Ovary (tissue), 10 donors: Measurements from ENCODE around the gene MCF2L. TPM values are rescaled to one million over a fixed set of nuclear protein-coding genes. Genes with fewer than 3 reads are reported as not detected.
A peak's percentile ranks its signal among the peaks of the same experiment; 100 is the strongest.

ENCODE experiments used
- DNase-seq, 5 donors: peaks; one replicate each; pipeline ENCODE4 v3.0.0-alpha.2; 2019 to 2020
- H3K27ac ChIP-seq, 2 donors: fragments of 200-600 bp; one replicate each; pipeline versions ENCODE4 v1.5.1 to v1.8.0; 2019 to 2022
- H3K27me3 ChIP-seq: fragments of 200-600 bp; one replicate; pipeline ENCODE4 v1.8.0; 2022
- H3K36me3 ChIP-seq: fragments of 200-600 bp; sonication (generic); one replicate; pipeline ENCODE4 v1.5.1; 2019
- H3K4me1 ChIP-seq: one replicate; pipeline ENCODE4 v1.8.1; 2013; ENCODE audit warnings: mild to moderate bottlenecking, moderate library complexity; ENCODE audit not compliant: insufficient read depth
- H3K4me3 ChIP-seq: fragments of 200-600 bp; sonication (generic); one replicate; pipeline ENCODE4 v1.5.1; 2017
- H3K9me3 ChIP-seq, 2 donors: fragments of 200-600 bp in 1 of 2; sonication (generic) in 1 of 2; one replicate each; pipeline versions ENCODE4 v1.5.1 to v1.8.1; 2013 to 2019; ENCODE audit warnings: mild to moderate bottlenecking in 1 of 2, moderate library complexity in 1 of 2
- CTCF ChIP-seq, 3 donors: fragments of 450-650 bp in 2 of 3; fragments of 200-600 bp in 1 of 3; IDR thresholded peaks; one replicate each; pipeline versions ENCODE4 v1.5.1 to v1.8.0; 2016 to 2022; ENCODE audit warnings: antibody characterized with exemption in 3 of 3, mild to moderate bottlenecking in 1 of 3
- EP300 ChIP-seq: sonication (generic); formaldehyde crosslinking; IDR thresholded peaks from one replicate; pipeline ENCODE4 v1.6.1; 2017; ENCODE audit warnings: antibody characterized with exemption
- POLR2A ChIP-seq: fragments of 450-650 bp; IDR thresholded peaks from one replicate; pipeline ENCODE4 v1.6.1; 2017; ENCODE audit warnings: antibody characterized with exemption, mild to moderate bottlenecking, moderate library complexity
- whole genome bisulfite sequencing, 3 donors: extraction: QIAGEN DNeasy Blood & Tissue Kit in 1 of 3; methylation state at CpG; one replicate each; pipeline versions ENCODE4 v1.1.5 to v1.1.7; 2013 to 2017; 5-methylcytosine and 5-hydroxymethylcytosine counted together
- intact Hi-C, 4 donors: fragments of 100-400 bp; cut with DNase I; formaldehyde crosslinking; loops; one replicate each; pipeline versions ENCODE4 v1.11.0 to v1.15.1; 2022 to 2023
- long read RNA-seq, 3 donors: library from polyadenylated mRNA in 2 of 3; unstranded in 2 of 3; transcript quantifications; one replicate each; pipeline ENCODE4 v2.0.0 and lab custom pipeline, GENCODE V29; 2021 to 2026
- polyA plus RNA-seq, 2 donors: library from polyadenylated mRNA; stranded (reverse); fragments of 200-250 nt in 1 of 2; fragments of 350-450 nt in 1 of 2; fragmentation: Illumina TruSeq in 1 of 2; extraction: RNeasy Lipid Tissue Mini Kit (QIAGEN cat#74804) in 1 of 2; gene quantifications; one replicate each; pipeline ENCODE4 v1.2.3, GENCODE V29; 2013 to 2014
- total RNA-seq, 7 donors: library from RNA; depleted of rRNA in 2 of 7; stranded (reverse); fragments of >200 nt in 2 of 7; fragmentation: NEBNext Ultra II Directional in 3 of 7; extraction: Animal tissue kit (Norgen Biotek cat#: 25700) in 3 of 7; gene quantifications; one replicate each; pipeline versions ENCODE4 v1.1.0 to v1.2.4, GENCODE V29; 2016 to 2023
- donor health status: DM: no; HTN: no; CAD: no; lungs with moderate emphysema.
- donor health status: DM: no; HTN: no; CAD: no.
- donor health status: Bipolar disorder and iron deficiency.
- donor health status: DM: yes; HTN: yes; CAD: no.
- donor health status: DM: no; HTN: no; CAD: no.
- donor health status: DM: yes; HTN: yes; CAD: no.

The MCF2L gene
- 10 to 100 TPM in 3 of 7 donors, 1 to 10 TPM in 4; 6.7 to 22.2 (median 8.7) TPM for total RNA-seq
- polyA plus RNA-seq, result 10 to 100 TPM in 1 of 2 donors, 1 to 10 TPM in 1; 5.6 to 10.8 TPM
- long read RNA-seq, donor 1, partial matches to known transcripts, result 2 of 4 reads
- long read RNA-seq, donor 1, other reads (novel, unspliced or antisense), result 2 of 4 reads
- long read RNA-seq, donor 2, partial matches to known transcripts, result 0 of 1 reads
- long read RNA-seq, donor 2, other reads (novel, unspliced or antisense), result 0 of 1 reads
- long read RNA-seq, donor 3, partial matches to known transcripts, result 1 of 6 reads
- long read RNA-seq, donor 3, other reads (novel, unspliced or antisense), result 5 of 6 reads

GRCh38 chr13:112968910-112969691 is at the start of gene MCF2L:
Gene MCF2L, plus strand, starts transcription at chr13:112969214. Its CDS starts 166 bp downstream, at chr13:112969380.
- Histone ChIP-seq H3K36me3 (no peaks in the 10 kb centered on the region), H3K4me3 (peak within 1 kb of the TSS; percentile 46), H3K27me3 (no peaks in the 10 kb centered on the region), H3K4me1 (peaks cover 3% of the 10 kb centered on the region), H3K9me3 (no peaks in the 10 kb centered on the region), H3K27ac (peak within 1 kb of the TSS in 1 of 2 donors; percentile 15)
- DNase-seq, result peak; percentile 56 to 84 (median 73)
- TF ChIP-seq EP300 (no peak), CTCF (IDR thresholded peaks at IDR 0.05) (peak in 2 of 3 donors; percentile 24 to 32), POLR2A (no peak)
- 0 to 1% (median 1%) methylated on average over 24 to 69 of the region's 69 CpGs for WGBS, 3 donors
- intact Hi-C loops, result no loop called here

- Histone ChIP-seq H3K36me3 (no peaks in the 10 kb centered on the region), H3K4me3 (no peak overlapping the region), H3K4me1 (no peaks in the 10 kb centered on the region), H3K9me3 (no peaks in the 10 kb centered on the region), H3K27ac (no peak overlapping the region), H3K27me3 (no peaks in the 10 kb centered on the region)
- 19 to 36% (median 31%) methylated on average over 12 of the region's 12 CpGs for WGBS, 3 donors
- intact Hi-C loops, result no loop called here
- TF ChIP-seq EP300 (no peak), POLR2A (no peak), CTCF (IDR thresholded peaks at IDR 0.05) (no peak)
- no peak for DNase-seq
Observed at GRCh38 chr13:112923962-112924361, 45.1 kb upstream of the MCF2L start.

- Histone ChIP-seq H3K9me3 (no peaks in the 10 kb centered on the region), H3K27me3 (no peaks in the 10 kb centered on the region), H3K27ac (no peak overlapping the region), H3K4me1 (no peaks in the 10 kb centered on the region), H3K4me3 (no peak overlapping the region), H3K36me3 (no peaks in the 10 kb centered on the region)
- intact Hi-C loops, result no loop called here
- WGBS, 3 donors, result 57 to 64% (median 57%) methylated on average over 2 of the region's 2 CpGs
- TF ChIP-seq POLR2A, result no peak
- no peak for TF ChIP-seq CTCF (IDR thresholded peaks at IDR 0.05)
- no peak for TF ChIP-seq EP300
- DNase-seq, result no peak
Observed at GRCh38 chr13:112924365-112924764, 44.6 kb upstream of the MCF2L start.

- Histone ChIP-seq H3K36me3 (no peaks in the 10 kb centered on the region), H3K4me3 (no peak overlapping the region), H3K27ac (no peak overlapping the region), H3K27me3 (no peaks in the 10 kb centered on the region), H3K4me1 (no peaks in the 10 kb centered on the region), H3K9me3 (no peaks in the 10 kb centered on the region)
- WGBS, 3 donors, result 91 to 96% (median 95%) methylated on average over 15 of the region's 15 CpGs
- intact Hi-C loops, result no loop called here
- DNase-seq, result no peak
- TF ChIP-seq EP300 (no peak), CTCF (IDR thresholded peaks at IDR 0.05) (no peak), POLR2A (no peak)
Observed at GRCh38 chr13:112926003-112926402, 43.0 kb upstream of the MCF2L start.
